DND-41 (cell line): ENCODE measurements around the gene PTGES2.
A peak's percentile ranks its signal among the peaks of the same experiment; 100 is the strongest.

Source experiments
- ATAC-seq: fragments of 200-7000 bp; cut with Tn5 transposase; 3 replicates; pipeline ENCODE4 v1.9.1; 2021; ENCODE audit warnings: low read depth; ENCODE audit not compliant: insufficient read depth
- DNase-seq: peaks from one replicate; pipeline ENCODE4 v3.0.0-alpha.2; 2020
- H2AFZ ChIP-seq: 2 replicates; pipeline ENCODE4 v1.6.0; 2012; ENCODE audit warnings: low read depth, low read length
- H3K27ac ChIP-seq: 2 replicates; pipeline ENCODE4 v1.5.1; 2012; ENCODE audit warnings: low read length, inconsistent platforms
- H3K27me3 ChIP-seq: fragments of 200-600 bp; sonication (generic); 2 replicates; pipeline ENCODE4 v1.6.0; 2012; ENCODE audit warnings: low read length, mild to moderate bottlenecking, inconsistent platforms; ENCODE audit not compliant: insufficient read depth, poor library complexity
- H3K36me3 ChIP-seq: 2 replicates; pipeline ENCODE4 v1.5.1; 2012; ENCODE audit warnings: low read length, inconsistent platforms; ENCODE audit not compliant: insufficient read depth
- H3K4me1 ChIP-seq: 2 replicates; pipeline ENCODE4 v1.5.1; 2012; ENCODE audit warnings: mild to moderate bottlenecking, low read length; ENCODE audit not compliant: insufficient read depth
- H3K4me2 ChIP-seq: 2 replicates; pipeline ENCODE4 v1.6.0; 2012; ENCODE audit warnings: mild to moderate bottlenecking, moderate library complexity, low read length, inconsistent platforms; ENCODE audit not compliant: insufficient read depth
- H3K4me3 ChIP-seq, 2 experiments: fragments of 200-600 bp in 1 of 2; shearing (Covaris generic) in 1 of 2; 2 replicates each; pipeline ENCODE4 v1.5.1; 2012 to 2016; ENCODE audit warnings: inconsistent platforms in 2 of 2, low read length in 2 of 2, mild to moderate bottlenecking in 2 of 2, low read depth in 1 of 2, moderate library complexity in 1 of 2
- H3K79me2 ChIP-seq: 2 replicates; pipeline ENCODE4 v1.6.0; 2012; ENCODE audit warnings: low read length, inconsistent platforms; ENCODE audit not compliant: insufficient read depth
- H3K9ac ChIP-seq: 2 replicates; pipeline ENCODE4 v1.6.0; 2012; ENCODE audit warnings: low read depth, mild to moderate bottlenecking, inconsistent platforms, low read length, moderate library complexity
- H3K9me3 ChIP-seq: 2 replicates; pipeline ENCODE4 v1.5.1; 2012; ENCODE audit warnings: low read length, moderate library complexity, mild to moderate bottlenecking, inconsistent platforms; ENCODE audit not compliant: insufficient read depth, severe bottlenecking
- H4K20me1 ChIP-seq: 2 replicates; pipeline ENCODE4 v1.6.0; 2012; ENCODE audit warnings: low read length; ENCODE audit not compliant: insufficient read depth
- EZH2 ChIP-seq: IDR thresholded peaks from 3 replicates; pipeline ENCODE4 v1.6.1; 2012; ENCODE audit warnings: borderline replicate concordance, low read depth, mild to moderate bottlenecking, moderate library complexity, low read length, inconsistent platforms; ENCODE audit not compliant: severe bottlenecking
- TF ChIP-seq, protein P1 (sequence below): IDR thresholded peaks from 2 replicates; pipeline ENCODE4 v1.5.1; 2012; ENCODE audit warnings: borderline replicate concordance, low read length, moderate library complexity, mild to moderate bottlenecking; ENCODE audit not compliant: poor library complexity, severe bottlenecking; ENCODE audit errors: extremely low read depth

Gene PTGES2

DNA sequence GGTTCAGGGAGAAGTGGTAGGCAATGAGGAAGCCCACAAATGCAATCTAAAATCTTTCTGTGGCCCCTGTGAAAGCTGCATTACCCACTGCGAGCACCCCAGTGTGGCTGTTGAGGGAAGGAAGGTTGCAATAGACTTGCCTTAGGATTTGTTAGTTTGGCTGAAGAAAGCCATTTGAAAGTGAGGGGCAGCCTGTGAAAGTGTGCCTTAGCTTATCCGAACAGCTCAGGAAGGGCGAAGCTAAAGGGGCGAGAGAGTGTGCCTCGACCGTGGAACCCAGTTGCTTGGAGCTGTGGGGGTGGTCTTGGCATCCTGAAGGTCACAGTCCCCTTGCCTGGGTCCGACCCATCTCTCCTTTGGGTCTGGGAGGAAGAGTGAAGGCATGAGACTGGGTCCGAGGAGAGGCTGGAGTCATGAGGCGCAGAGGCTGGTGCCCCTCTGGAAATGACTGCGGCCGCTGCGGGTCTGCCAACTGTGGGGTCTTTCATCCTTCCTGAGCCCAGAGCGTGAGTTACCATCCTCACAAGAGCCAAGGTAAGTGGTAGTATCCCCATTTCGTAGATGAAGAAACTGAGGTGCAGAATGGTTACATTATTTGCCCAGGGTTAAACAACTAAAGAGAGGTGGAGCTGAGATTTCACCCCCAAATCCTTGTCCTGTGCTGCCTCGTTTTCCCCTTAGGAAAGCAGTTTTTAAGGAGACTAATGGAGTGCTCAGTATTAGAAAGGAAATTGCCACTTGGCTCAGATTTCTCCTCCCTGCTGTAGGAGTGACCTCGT is 35.1 kb downstream of the PTGES2 start:
- H3K4me3 ChIP-seq: no peak overlapping the region
- H3K9me3 ChIP-seq: no peaks in the 10 kb centered on the region
- TF ChIP-seq EZH2: no peak
- TF ChIP-seq, protein P1, sequence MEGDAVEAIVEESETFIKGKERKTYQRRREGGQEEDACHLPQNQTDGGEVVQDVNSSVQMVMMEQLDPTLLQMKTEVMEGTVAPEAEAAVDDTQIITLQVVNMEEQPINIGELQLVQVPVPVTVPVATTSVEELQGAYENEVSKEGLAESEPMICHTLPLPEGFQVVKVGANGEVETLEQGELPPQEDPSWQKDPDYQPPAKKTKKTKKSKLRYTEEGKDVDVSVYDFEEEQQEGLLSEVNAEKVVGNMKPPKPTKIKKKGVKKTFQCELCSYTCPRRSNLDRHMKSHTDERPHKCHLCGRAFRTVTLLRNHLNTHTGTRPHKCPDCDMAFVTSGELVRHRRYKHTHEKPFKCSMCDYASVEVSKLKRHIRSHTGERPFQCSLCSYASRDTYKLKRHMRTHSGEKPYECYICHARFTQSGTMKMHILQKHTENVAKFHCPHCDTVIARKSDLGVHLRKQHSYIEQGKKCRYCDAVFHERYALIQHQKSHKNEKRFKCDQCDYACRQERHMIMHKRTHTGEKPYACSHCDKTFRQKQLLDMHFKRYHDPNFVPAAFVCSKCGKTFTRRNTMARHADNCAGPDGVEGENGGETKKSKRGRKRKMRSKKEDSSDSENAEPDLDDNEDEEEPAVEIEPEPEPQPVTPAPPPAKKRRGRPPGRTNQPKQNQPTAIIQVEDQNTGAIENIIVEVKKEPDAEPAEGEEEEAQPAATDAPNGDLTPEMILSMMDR: no peak
- peaks cover 20% of the 10 kb centered on the region for H3K36me3 ChIP-seq
- H3K79me2 ChIP-seq: peaks cover 90% of the 10 kb centered on the region
- H3K27ac ChIP-seq: peak overlapping the region; percentile 85
- no peaks in the 10 kb centered on the region for H3K27me3 ChIP-seq
- no peak overlapping the region for H3K4me2 ChIP-seq
- peak overlapping the region; percentile 24; the same call in 1 of the 2 replicates for H3K9ac ChIP-seq
- no peak for DNase-seq
- H4K20me1 ChIP-seq: 0 out of 2 replicates have a peak, but pooled peaks cover 5% of the 10 kb centered on the region
- H2AFZ ChIP-seq: no peak overlapping the region
- ATAC-seq: no peak
- H3K4me1 ChIP-seq: peaks cover 50% of the 10 kb centered on the region

GRCh38 chr9:128091571-128091970 is 36.0 kb downstream of the PTGES2 start:
- Histone ChIP-seq H2AFZ (no peak overlapping the region), H3K36me3 (peaks cover 18% of the 10 kb centered on the region), H3K9me3 (no peaks in the 10 kb centered on the region), H3K9ac (peak overlapping the region; percentile 24; the same call in 1 of the 2 replicates), H3K4me3 (no peak overlapping the region), H4K20me1 (0 out of 2 replicates have a peak, but pooled peaks cover 5% of the 10 kb centered on the region), H3K27ac (peak overlapping the region; percentile 85), H3K27me3 (no peaks in the 10 kb centered on the region), H3K4me2 (no peak overlapping the region), H3K79me2 (peaks cover 86% of the 10 kb centered on the region), H3K4me1 (peaks cover 50% of the 10 kb centered on the region)
- no peak for ATAC-seq
- TF ChIP-seq, protein P1: no peak
- no peak for TF ChIP-seq EZH2
- no peak for DNase-seq

DNA sequence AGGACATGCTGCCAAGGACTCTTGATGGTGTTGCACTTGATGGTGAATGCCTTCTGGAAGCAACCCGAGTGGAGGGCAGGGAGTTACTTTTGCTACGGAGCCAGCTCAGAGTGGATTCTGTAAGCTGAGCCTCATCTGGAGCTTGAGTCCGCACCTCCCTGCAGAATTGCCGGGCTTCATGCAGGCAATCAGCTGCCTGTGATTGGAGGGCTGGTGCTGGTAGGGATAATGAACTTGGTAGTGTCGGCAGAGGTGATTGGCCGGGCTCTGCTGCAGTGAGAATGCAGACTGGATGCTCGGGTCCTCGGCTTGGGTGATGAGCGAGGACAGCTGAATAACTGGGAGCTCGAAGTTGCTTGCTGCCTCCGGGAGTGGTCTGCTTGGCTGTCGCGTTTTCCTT is 36.4 kb downstream of the PTGES2 start:
- peaks cover 50% of the 10 kb centered on the region for H3K4me1 ChIP-seq
- no peak overlapping the region for H3K4me3 ChIP-seq
- peak overlapping the region; percentile 30; the same call in 1 of the 2 replicates for H3K27ac ChIP-seq

More for the DNA sequence above, 36.4 kb downstream of the PTGES2 start:
- H3K9ac ChIP-seq: no peak overlapping the region
- ATAC-seq (no peak), DNase-seq (no peak)
- peaks cover 16% of the 10 kb centered on the region for H3K36me3 ChIP-seq
- H3K79me2 ChIP-seq: peaks cover 84% of the 10 kb centered on the region
- TF ChIP-seq, protein P1: no peak
- no peak for TF ChIP-seq EZH2
- H3K9me3 ChIP-seq: no peaks in the 10 kb centered on the region
- H3K27me3 ChIP-seq: no peaks in the 10 kb centered on the region
- no peak overlapping the region for H3K4me2 ChIP-seq
- 0 out of 2 replicates have a peak, but pooled peaks cover 5% of the 10 kb centered on the region for H4K20me1 ChIP-seq
- H2AFZ ChIP-seq: no peak overlapping the region
